H1 (cell line): ENCODE data around the gene HIGD2A. TPM values are rescaled to one million over a fixed set of nuclear protein-coding genes. Genes with fewer than 3 reads are reported as not detected.

ENCODE experiments used
- CTCF ChIA-PET: fragments of 300-600 bp; sonication (Branson Sonifier 250); formaldehyde crosslinking; loops from one replicate; lab custom pipeline; 2021; ENCODE audit not compliant: partially characterized antibody; lab: Charles Lee
- POLR2A ChIA-PET: fragments of 300-600 bp; sonication (Branson Sonifier 250); formaldehyde crosslinking; loops from one replicate; lab custom pipeline; 2021; ENCODE audit warnings: inconsistent platforms; ENCODE audit not compliant: partially characterized antibody; lab: Charles Lee
- DNase-seq, 2 experiments: peaks; one replicate each; pipeline versions ENCODE4 v3.0.0 to v3.0.0-alpha.2; 2010 to 2022; ENCODE audit warnings: low spot score in 2 of 2, low read depth in 1 of 2, mixed read lengths in 1 of 2
- FAIRE-seq: peaks from 2 replicates; lab custom pipeline; 2011; peaks lifted over from hg19 to GRCh38; lab: Jason Lieb, UNC
- H2AFZ ChIP-seq: 2 replicates; pipeline ENCODE4 v1.8.1; 2012; ENCODE audit warnings: low read length, inconsistent platforms
- H2AK5ac ChIP-seq: 2 replicates; pipeline ENCODE4 v1.6.1; 2013; ENCODE audit warnings: low read depth, low read length
- H2BK120ac ChIP-seq: replicated peaks from 2 replicates; pipeline ENCODE3; 2013; ENCODE audit warnings: low read depth, low read length, inconsistent platforms
- H2BK12ac ChIP-seq: 2 replicates; pipeline ENCODE4 v1.6.1; 2013; ENCODE audit warnings: low read depth, low read length
- H2BK15ac ChIP-seq: 2 replicates; pipeline ENCODE4 v1.6.1; 2013; ENCODE audit warnings: low read length
- H2BK20ac ChIP-seq: 2 replicates; pipeline ENCODE4 v1.6.1; 2013; ENCODE audit warnings: low read length
- H2BK5ac ChIP-seq: 2 replicates; pipeline ENCODE4 v1.6.1; 2013; ENCODE audit warnings: low read depth, low read length
- H3K14ac ChIP-seq: 2 replicates; pipeline ENCODE4 v1.6.1; 2013; ENCODE audit warnings: inconsistent platforms; ENCODE audit not compliant: insufficient read length
- H3K18ac ChIP-seq: 2 replicates; pipeline ENCODE4 v1.6.1; 2013; ENCODE audit warnings: low read length; ENCODE audit errors: extremely low read depth
- H3K23ac ChIP-seq: 2 replicates; pipeline ENCODE4 v1.6.1; 2013; ENCODE audit warnings: inconsistent platforms; ENCODE audit not compliant: insufficient read length
- H3K23me2 ChIP-seq: 2 replicates; pipeline ENCODE4 v1.6.1; 2013; ENCODE audit warnings: low read depth, low read length
- H3K27ac ChIP-seq: 2 replicates; pipeline ENCODE4 v1.6.1; 2011; ENCODE audit warnings: low read depth, low read length, inconsistent platforms
- H3K27me3 ChIP-seq, 4 experiments: replicated peaks in 1 of 4; 1 replicate in 1 of 4; 2 replicates in 3 of 4; pipeline versions ENCODE4 v1.6.1 to v1.8.1; 2011 to 2013; ENCODE audit warnings: low read length in 3 of 4, mild to moderate bottlenecking in 3 of 4, inconsistent platforms in 2 of 4, mixed read lengths in 2 of 4, moderate library complexity in 1 of 4; ENCODE audit not compliant: control insufficient read depth in 3 of 4, insufficient read depth in 3 of 4; ENCODE audit errors: extremely low read depth in 1 of 4
- H3K36me3 ChIP-seq, 4 experiments: 2 replicates each; pipeline versions ENCODE4 v1.6.1 to v1.8.1; 2011 to 2013; ENCODE audit warnings: mild to moderate bottlenecking in 4 of 4, low read length in 3 of 4, moderate library complexity in 2 of 4, control low read depth in 1 of 4, inconsistent platforms in 1 of 4; ENCODE audit not compliant: insufficient read depth in 4 of 4, control insufficient read depth in 2 of 4
- H3K4ac ChIP-seq: replicated peaks from 2 replicates; pipeline ENCODE3; 2013; ENCODE audit warnings: low read length, low read depth, mixed read lengths, inconsistent platforms; ENCODE audit not compliant: insufficient read length
- H3K4me1 ChIP-seq, 4 experiments: replicated peaks in 1 of 4; 1 replicate in 1 of 4; 2 replicates in 3 of 4; pipeline versions ENCODE4 v1.6.1 to v1.8.1; 2011 to 2013; ENCODE audit warnings: low read length in 3 of 4, inconsistent platforms in 2 of 4, mixed read lengths in 1 of 4; ENCODE audit not compliant: insufficient read depth in 4 of 4, control insufficient read depth in 3 of 4
- H3K4me2 ChIP-seq, 2 experiments: 2 replicates each; pipeline versions ENCODE4 v1.6.1 to v1.8.1; 2011 to 2013; ENCODE audit warnings: low read depth in 2 of 2, low read length in 2 of 2, control low read depth in 1 of 2, inconsistent platforms in 1 of 2, mild to moderate bottlenecking in 1 of 2; ENCODE audit not compliant: insufficient read depth in 1 of 2
- H3K4me3 ChIP-seq, 4 experiments: fragments of 200-600, 300-600 bp in 1 of 4; sonication (generic), shearing (Covaris generic), sonication (Bioruptor Twin) in 1 of 4; 2 replicates each; pipeline versions ENCODE4 v1.5.1 to v1.8.1; 2011 to 2016; ENCODE audit warnings: low read length in 4 of 4, low read depth in 3 of 4, control low read depth in 2 of 4, inconsistent platforms in 2 of 4, mild to moderate bottlenecking in 2 of 4, mixed read lengths in 1 of 4, moderate library complexity in 1 of 4; ENCODE audit not compliant: insufficient read depth in 2 of 4; ENCODE audit errors: extremely low read depth in 1 of 4
- H3K56ac ChIP-seq: replicated peaks from 2 replicates; pipeline ENCODE3; 2013; ENCODE audit warnings: low read depth, mild to moderate bottlenecking, mixed read lengths, low read length, inconsistent platforms; ENCODE audit not compliant: insufficient read length
- H3K79me1 ChIP-seq: 2 replicates; pipeline ENCODE4 v1.6.1; 2013; ENCODE audit warnings: low read depth, low read length, control low read depth
- H3K79me2 ChIP-seq, 2 experiments: 2 replicates each; pipeline versions ENCODE4 v1.6.1 to v1.8.1; 2012 to 2013; ENCODE audit warnings: low read length in 2 of 2, mild to moderate bottlenecking in 2 of 2, inconsistent platforms in 1 of 2; ENCODE audit not compliant: insufficient read depth in 2 of 2, control insufficient read depth in 1 of 2
- H3K9ac ChIP-seq, 4 experiments: replicated peaks in 1 of 4; 1 replicate in 1 of 4; 2 replicates in 3 of 4; pipeline versions ENCODE4 v1.6.1 to v1.8.1; 2011 to 2013; ENCODE audit warnings: low read depth in 3 of 4, low read length in 3 of 4, control low read depth in 2 of 4, mild to moderate bottlenecking in 2 of 4, moderate library complexity in 2 of 4, inconsistent platforms in 1 of 4; ENCODE audit errors: extremely low read depth in 1 of 4
- H3K9me3 ChIP-seq, 2 experiments: 2 replicates each; pipeline versions ENCODE4 v1.6.1 to v1.8.1; 2012 to 2013; ENCODE audit warnings: mild to moderate bottlenecking in 2 of 2, moderate library complexity in 2 of 2, control low read depth in 1 of 2, inconsistent platforms in 1 of 2, low read depth in 1 of 2, low read length in 1 of 2, mixed read lengths in 1 of 2; ENCODE audit not compliant: insufficient read depth in 2 of 2
- H4K20me1 ChIP-seq, 2 experiments: replicated peaks in 1 of 2; 2 replicates each; pipeline versions ENCODE3 to v1.8.1; 2011 to 2013; ENCODE audit warnings: inconsistent platforms in 2 of 2, low read length in 2 of 2, mild to moderate bottlenecking in 1 of 2; ENCODE audit not compliant: insufficient read depth in 2 of 2, control insufficient read depth in 1 of 2
- H4K5ac ChIP-seq: 2 replicates; pipeline ENCODE4 v1.6.1; 2013; ENCODE audit warnings: low read length, low read depth, mixed read lengths, inconsistent platforms; ENCODE audit not compliant: insufficient read length
- H4K8ac ChIP-seq: 2 replicates; pipeline ENCODE4 v1.8.0; 2013; ENCODE audit warnings: mild to moderate bottlenecking, moderate library complexity, low read length, inconsistent platforms; ENCODE audit not compliant: insufficient read depth; ENCODE audit errors: extremely low read depth
- H4K91ac ChIP-seq: replicated peaks from 2 replicates; pipeline ENCODE3; 2013; ENCODE audit warnings: low read length, mixed read lengths, inconsistent platforms; ENCODE audit not compliant: insufficient read length
- BRCA1 ChIP-seq: IDR thresholded peaks from 2 replicates; pipeline ENCODE4 v1.6.1; 2012; ENCODE audit warnings: low read depth, low read length, improper control_type of control experiment
- CTBP2 ChIP-seq: IDR thresholded peaks from 2 replicates; pipeline ENCODE4 v1.7.0; 2011; ENCODE audit warnings: borderline replicate concordance, mild to moderate bottlenecking, moderate library complexity, mixed read lengths, low read length; ENCODE audit not compliant: insufficient read depth, insufficient read length
- HDAC2 ChIP-seq, 2 experiments: fragments of 300-600 bp in 1 of 2; sonication (generic) in 1 of 2; IDR thresholded peaks; 2 replicates each; pipeline ENCODE4 v1.6.1; 2011 to 2012; ENCODE audit warnings: low read depth in 2 of 2, low read length in 2 of 2, mild to moderate bottlenecking in 2 of 2, moderate library complexity in 2 of 2, borderline replicate concordance in 1 of 2, inconsistent platforms in 1 of 2
- KDM4A ChIP-seq: IDR thresholded peaks from one replicate; pipeline ENCODE4 v1.7.1; 2012; ENCODE audit warnings: low read depth, mild to moderate bottlenecking, moderate library complexity, low read length, inconsistent platforms; ENCODE audit not compliant: severe bottlenecking
- NRF1 ChIP-seq: IDR thresholded peaks from 2 replicates; pipeline ENCODE4 v1.6.1; 2011; ENCODE audit warnings: mild to moderate bottlenecking, low read depth, low read length, improper control_type of control experiment
- PHF8 ChIP-seq: fragments of 200-600 bp; sonication (generic); conservative IDR thresholded peaks from 2 replicates; pipeline ENCODE4 v1.7.1; 2012; ENCODE audit warnings: low read depth, mild to moderate bottlenecking, inconsistent platforms, low read length, moderate library complexity
- POLR2A ChIP-seq, 2 experiments: IDR thresholded peaks; 1 replicate in 1 of 2; 2 replicates in 1 of 2; pipeline ENCODE4 v1.6.1; 2011; ENCODE audit warnings: low read depth in 2 of 2, low read length in 2 of 2, mild to moderate bottlenecking in 2 of 2; ENCODE audit errors: control extremely low read depth in 1 of 2
- POU5F1 ChIP-seq: IDR thresholded peaks from 2 replicates; pipeline ENCODE4 v1.6.1; 2011; ENCODE audit warnings: low read depth, mild to moderate bottlenecking, low read length, moderate library complexity
- RFX5 ChIP-seq: IDR thresholded peaks from 2 replicates; pipeline ENCODE4 v1.6.1; 2011; ENCODE audit warnings: low read depth, low read length, improper control_type of control experiment, borderline replicate concordance
- RXRA ChIP-seq: IDR thresholded peaks from 2 replicates; pipeline ENCODE4 v1.6.1; 2011; ENCODE audit warnings: low read depth, mild to moderate bottlenecking, low read length, moderate library complexity; ENCODE audit not compliant: insufficient read depth
- SAP30 ChIP-seq: fragments of 300-600 bp; sonication (generic); IDR thresholded peaks from 2 replicates; pipeline ENCODE4 v1.7.1; 2012; ENCODE audit warnings: low read length, moderate library complexity, mild to moderate bottlenecking, inconsistent platforms; ENCODE audit not compliant: insufficient read depth, insufficient replicate concordance
- SIN3A ChIP-seq, 2 experiments: IDR thresholded peaks in 1 of 2; conservative IDR thresholded peaks in 1 of 2; 2 replicates each; pipeline ENCODE4 v1.6.1; 2011 to 2012; ENCODE audit warnings: low read length in 2 of 2, improper control_type of control experiment in 1 of 2, low read depth in 1 of 2, mild to moderate bottlenecking in 1 of 2
- SIRT6 ChIP-seq: IDR thresholded peaks from one replicate; pipeline ENCODE4 v1.7.1; 2012; ENCODE audit warnings: low read length, inconsistent platforms
- SP4 ChIP-seq: IDR thresholded peaks from 2 replicates; pipeline ENCODE4 v1.6.1; 2012; ENCODE audit warnings: low read length, inconsistent platforms
- YY1 ChIP-seq: IDR thresholded peaks from 2 replicates; pipeline ENCODE4 v1.6.1; 2011; ENCODE audit warnings: low read depth, mild to moderate bottlenecking, low read length
- WGBS, 2 experiments: shearing (Covaris generic) in 1 of 2; methylation state at CpG; one replicate each; pipeline versions ENCODE4 v1.1.6 to v1.1.7; 2013 to 2015; ENCODE audit warnings: low lambda C conversion rate in 2 of 2, mixed read lengths in 2 of 2, inconsistent platforms in 1 of 2, low coverage in 1 of 2, missing lambda C conversion rate in 1 of 2; ENCODE audit not compliant: insufficient replicate concordance in 2 of 2, insufficient coverage in 1 of 2, insufficient read length in 1 of 2; ENCODE audit errors: extremely low coverage in 1 of 2, missing lambda C conversion rate in 1 of 2; 5-methylcytosine and 5-hydroxymethylcytosine counted together
- polyA plus RNA-seq, 7 experiments: library from polyadenylated mRNA; depleted of rRNA in 3 of 7; stranded (reverse) in 5 of 7; unstranded in 2 of 7; fragments of >200 nt in 5 of 7; fragments of 200-250 nt in 2 of 7; gene quantifications; 1 replicate in 5 of 7; 2 replicates in 1 of 7; 4 replicates in 1 of 7; pipeline versions ENCODE4 v1.2.1 to v1.2.3, GENCODE V29; 2011 to 2013; ENCODE audit warnings: missing spikeins in 2 of 7, mixed read lengths in 2 of 7
- total RNA-seq: library from RNA; stranded (reverse); fragmentation: NEBNext Ultra II Directional; extraction: Animal tissue kit (Norgen Biotek cat#: 25700); gene quantifications from 2 replicates; pipeline ENCODE4 v1.2.1, GENCODE V29; 2021

The HIGD2A gene
- total and polyA plus RNA-seq, 2 of the 8 experiments (the other 6 are each of a cell fraction or from before 2014, with no cell fraction given) = 95.5 to 264 TPM

DNA sequence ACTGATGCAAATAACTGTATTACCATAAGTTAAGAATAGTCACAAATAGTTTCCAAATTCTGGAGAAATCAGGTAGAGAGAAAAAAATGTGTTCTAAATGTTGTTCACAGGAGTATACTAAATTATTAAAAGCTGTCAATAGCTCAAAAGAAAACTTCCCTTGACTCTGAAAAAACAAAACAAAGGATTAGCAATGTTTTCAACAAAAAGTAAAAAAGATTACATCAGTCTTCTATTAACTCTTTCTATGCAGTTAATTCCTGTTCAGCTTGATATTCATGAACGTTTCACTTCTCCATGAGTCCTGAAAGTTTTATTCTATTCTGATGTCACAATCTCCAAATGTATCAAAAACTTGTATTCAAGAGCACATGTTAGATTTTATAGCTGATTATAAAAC lies 37.2 kb downstream of the HIGD2A start:
- Histone ChIP-seq H3K4me2 (no peak overlapping the region), H3K9me3 (peaks cover 15 to 17% of the 10 kb centered on the region in 2 experiments; a peak in 3 of 4 replicates), H4K5ac (no peak overlapping the region), H2AK5ac (no peak overlapping the region), H3K56ac (no peak overlapping the region), H3K18ac (no peak overlapping the region), H2AFZ (no peak overlapping the region), H2BK15ac (no peak overlapping the region), H3K23me2 (no peaks in the 10 kb centered on the region), H3K23ac (no peak overlapping the region), H3K36me3 (no peaks in the 10 kb centered on the region), H3K79me2 (no peaks in the 10 kb centered on the region), H4K8ac (no peak overlapping the region), H2BK12ac (no peak overlapping the region), H3K9ac (no peak overlapping the region), H3K4ac (no peak overlapping the region), H3K4me3 (no peak overlapping the region), H2BK120ac (no peak overlapping the region), H3K79me1 (no peaks in the 10 kb centered on the region), H2BK20ac (no peak overlapping the region), H3K14ac (no peak overlapping the region), H4K20me1 (no peaks in the 10 kb centered on the region), H2BK5ac (no peak overlapping the region), H4K91ac (no peak overlapping the region), H3K27ac (no peak overlapping the region), H3K27me3 (no peaks in the 10 kb centered on the region), H3K4me1 (no peaks in the 10 kb centered on the region)
- no peak for DNase-seq
- FAIRE-seq = no peak
- POLR2A ChIA-PET = no interaction called here
- WGBS, 2 experiments = 96% methylated on average over 1 of the region's 1 CpG; no CpG with 5 or more reads in 1 of the 2 experiments
- CTCF ChIA-PET = no interaction called here
- no peak for TF ChIP-seq SIN3A (conservative IDR thresholded peaks at IDR 0.05 in 1 of 2, IDR thresholded peaks at IDR 0.05 in 1 of 2; ENCODE audit: low read depth in 1 of 2, low read length in 2 of 2)
- no peak for TF ChIP-seq SAP30
- no peak for TF ChIP-seq RXRA
- TF ChIP-seq KDM4A = no peak
- TF ChIP-seq SP4 = no peak
- no peak for TF ChIP-seq SIRT6
- TF ChIP-seq PHF8 = no peak
- TF ChIP-seq CTBP2 = no peak
- TF ChIP-seq POU5F1 = no peak
- TF ChIP-seq BRCA1 = no peak
- no peak for TF ChIP-seq RFX5
- no peak for TF ChIP-seq YY1
- no peak for TF ChIP-seq NRF1
- no peak for TF ChIP-seq POLR2A (IDR thresholded peaks at IDR 0.05; ENCODE audit: control extremely low read depth in 1 of 2, low read depth in 2 of 2, low read length in 2 of 2)
- TF ChIP-seq HDAC2 (IDR thresholded peaks at IDR 0.05; ENCODE audit: borderline replicate concordance in 1 of 2, low read depth in 2 of 2, low read length in 2 of 2) = no peak
